Activated CD8-positive, alpha-beta T cell treated with anti-CD3 and anti-CD28 coated beads for 36 hours (primary cell): Measurements from ENCODE around the gene IFNAR2. TPM values are rescaled to one million over a fixed set of nuclear protein-coding genes. Genes with fewer than 3 reads are reported as not detected.

ENCODE experiments used
- ATAC-seq: fragments of 200-7000 bp; cut with Tn5 transposase; one replicate; pipeline ENCODE4 v1.10.0; 2021; ENCODE audit warnings: mild to moderate bottlenecking, moderate library complexity
- CTCF ChIA-PET: fragments of 350-600 bp; sonication (Branson Sonifier 250); formaldehyde crosslinking; loops from one replicate; lab custom pipeline; 2021; ENCODE audit warnings: antibody characterized with exemption; lab: Charles Lee
- POLR2A ChIA-PET: fragments of 350-600 bp; sonication (Branson Sonifier 250); formaldehyde crosslinking; loops from one replicate; lab custom pipeline; 2021; ENCODE audit warnings: antibody characterized with exemption; lab: Charles Lee
- DNase-seq: peaks from one replicate; pipeline ENCODE4 v3.0.0-alpha.2; 2020
- H3K27ac Mint-ChIP-seq: one replicate; pipeline ENCODE4 v1.8.0; 2021; ENCODE audit warnings: mild to moderate bottlenecking, mixed read lengths
- H3K27me3 Mint-ChIP-seq: one replicate; pipeline ENCODE4 v1.8.0; 2021; ENCODE audit warnings: mixed read lengths
- H3K36me3 Mint-ChIP-seq: one replicate; pipeline ENCODE4 v1.8.0; 2021; ENCODE audit warnings: low read depth, mixed read lengths
- H3K4me1 Mint-ChIP-seq: one replicate; pipeline ENCODE4 v1.8.0; 2021; ENCODE audit warnings: low read depth, mixed read lengths
- H3K4me3 Mint-ChIP-seq: one replicate; pipeline ENCODE4 v1.8.0; 2021; ENCODE audit warnings: mild to moderate bottlenecking, moderate library complexity, mixed read lengths
- H3K9me3 Mint-ChIP-seq: one replicate; pipeline ENCODE4 v1.8.0; 2021; ENCODE audit warnings: mixed read lengths
- intact Hi-C: fragments of 100-400 bp; cut with micrococcal nuclease; formaldehyde crosslinking; loops from one replicate; pipeline ENCODE4 v1.10.0; 2022
- total RNA-seq, 2 experiments: library from RNA; stranded (reverse); gene quantifications; one replicate each; pipeline ENCODE4 v1.2.3, GENCODE V29; 2021
- TF ChIP-seq, protein P1 (sequence below): fragments of 200-600 bp; IDR thresholded peaks from one replicate; pipeline ENCODE4 v1.8.0; 2022; ENCODE audit warnings: antibody characterized with exemption, mild to moderate bottlenecking

The IFNAR2 gene
- total RNA-seq, result 10 to 100 TPM; 34.3 to 38.6 TPM

DNA sequence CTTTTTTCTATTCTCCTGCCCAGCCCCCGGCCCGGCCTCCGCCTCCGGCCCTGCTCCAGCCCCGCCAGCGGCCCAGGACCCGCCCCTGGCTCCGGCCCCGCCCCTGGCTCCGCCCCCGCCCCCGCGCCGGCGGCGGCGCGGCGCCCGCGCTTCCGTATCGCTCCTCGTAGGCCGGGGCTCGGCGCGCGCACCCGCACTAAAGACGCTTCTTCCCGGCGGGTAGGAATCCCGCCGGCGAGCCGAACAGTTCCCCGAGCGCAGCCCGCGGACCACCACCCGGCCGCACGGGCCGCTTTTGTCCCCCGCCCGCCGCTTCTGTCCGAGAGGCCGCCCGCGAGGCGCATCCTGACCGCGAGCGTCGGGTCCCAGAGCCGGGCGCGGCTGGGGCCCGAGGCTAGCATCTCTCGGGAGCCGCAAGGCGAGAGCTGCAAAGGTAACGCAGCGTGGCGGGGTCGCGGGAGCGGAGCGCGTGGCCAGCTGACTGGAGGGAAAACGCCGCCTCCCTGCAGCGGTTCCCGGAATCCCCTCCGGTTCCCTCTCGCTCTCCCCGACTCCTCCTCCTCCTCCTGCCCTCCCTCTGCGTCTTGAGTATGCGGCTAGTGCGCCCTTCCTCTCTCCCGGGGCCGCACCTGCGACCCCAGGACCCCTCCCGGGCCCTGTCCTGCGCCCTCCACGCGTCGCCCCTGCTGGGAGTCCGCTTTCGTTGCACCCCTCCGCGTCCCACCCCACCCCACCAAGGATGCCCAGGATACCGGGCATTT, at the start of gene IFNAR2:
Gene IFNAR2 (plus strand): TSS at position 155 of the 761 bp plus-strand sequence. CDS start 11,985 bp downstream, outside the sequence.
- peak; percentile 71 for DNase-seq
- peak within 1 kb of the TSS; percentile 90 for H3K27ac Mint-ChIP-seq
- ChIA-PET POLR2A (interaction anchor here (1.1 to 1.3 kb wide), 3 partner anchors 8 to 32 kb away, joined by 3 to 4 read pairs (median 3); no protein-coding TSS in a partner anchor), CTCF (interaction anchor here (1.1 kb wide), 1 partner anchor 215 kb away, joined by 3 read pairs; no protein-coding TSS in a partner anchor)
- H3K4me3 Mint-ChIP-seq, result peak within 1 kb of the TSS; percentile 87
- TF ChIP-seq, protein P1, sequence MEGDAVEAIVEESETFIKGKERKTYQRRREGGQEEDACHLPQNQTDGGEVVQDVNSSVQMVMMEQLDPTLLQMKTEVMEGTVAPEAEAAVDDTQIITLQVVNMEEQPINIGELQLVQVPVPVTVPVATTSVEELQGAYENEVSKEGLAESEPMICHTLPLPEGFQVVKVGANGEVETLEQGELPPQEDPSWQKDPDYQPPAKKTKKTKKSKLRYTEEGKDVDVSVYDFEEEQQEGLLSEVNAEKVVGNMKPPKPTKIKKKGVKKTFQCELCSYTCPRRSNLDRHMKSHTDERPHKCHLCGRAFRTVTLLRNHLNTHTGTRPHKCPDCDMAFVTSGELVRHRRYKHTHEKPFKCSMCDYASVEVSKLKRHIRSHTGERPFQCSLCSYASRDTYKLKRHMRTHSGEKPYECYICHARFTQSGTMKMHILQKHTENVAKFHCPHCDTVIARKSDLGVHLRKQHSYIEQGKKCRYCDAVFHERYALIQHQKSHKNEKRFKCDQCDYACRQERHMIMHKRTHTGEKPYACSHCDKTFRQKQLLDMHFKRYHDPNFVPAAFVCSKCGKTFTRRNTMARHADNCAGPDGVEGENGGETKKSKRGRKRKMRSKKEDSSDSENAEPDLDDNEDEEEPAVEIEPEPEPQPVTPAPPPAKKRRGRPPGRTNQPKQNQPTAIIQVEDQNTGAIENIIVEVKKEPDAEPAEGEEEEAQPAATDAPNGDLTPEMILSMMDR, result no peak
- peaks cover 49% of the 10 kb centered on the region for H3K4me1 Mint-ChIP-seq
- ATAC-seq, result peak; percentile 76
- no peaks in the 10 kb centered on the region for H3K27me3 Mint-ChIP-seq
- no peaks in the 10 kb centered on the region for H3K9me3 Mint-ChIP-seq
- intact Hi-C loops, result no loop called here
- peaks cover 23% of the 10 kb centered on the region for H3K36me3 Mint-ChIP-seq

DNA sequence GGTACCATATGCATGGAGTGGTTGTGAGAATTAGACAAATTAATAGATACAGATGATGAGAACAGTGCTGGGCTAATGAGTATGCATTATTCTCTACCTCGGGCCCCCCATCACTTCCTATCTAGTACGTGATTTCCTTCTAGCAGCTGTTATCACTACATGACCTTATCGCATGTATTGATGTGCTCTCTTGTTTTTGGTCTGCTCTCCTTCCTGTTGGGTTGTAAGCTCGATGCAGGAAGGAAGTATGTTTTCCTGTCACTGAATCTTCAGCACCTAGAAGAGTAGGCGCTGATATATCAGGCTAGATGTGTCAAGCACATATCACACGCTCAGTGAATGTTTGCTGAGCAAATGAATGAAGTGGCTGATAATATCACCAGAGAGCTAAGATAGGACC, 43.9 kb upstream of the IFNAR2 start:
- Mint-ChIP-seq H3K9me3 (peaks cover 2% of the 10 kb centered on the region), H3K27me3 (no peaks in the 10 kb centered on the region), H3K4me3 (peak overlapping the region; percentile 7), H3K27ac (peak overlapping the region; percentile 83), H3K4me1 (peaks cover 19% of the 10 kb centered on the region), H3K36me3 (no peaks in the 10 kb centered on the region)
- CTCF ChIA-PET, result interaction anchor here (0.7 to 1.9 kb wide), 7 partner anchors 11 to 529 kb away, joined by 3 to 14 read pairs (median 3); no protein-coding TSS in a partner anchor
- POLR2A ChIA-PET, result no interaction called here
- intact Hi-C loops, result no loop called here
- ATAC-seq (peak; percentile 90), DNase-seq (peak; percentile 31)
- TF ChIP-seq, protein P1, result no peak

DNA sequence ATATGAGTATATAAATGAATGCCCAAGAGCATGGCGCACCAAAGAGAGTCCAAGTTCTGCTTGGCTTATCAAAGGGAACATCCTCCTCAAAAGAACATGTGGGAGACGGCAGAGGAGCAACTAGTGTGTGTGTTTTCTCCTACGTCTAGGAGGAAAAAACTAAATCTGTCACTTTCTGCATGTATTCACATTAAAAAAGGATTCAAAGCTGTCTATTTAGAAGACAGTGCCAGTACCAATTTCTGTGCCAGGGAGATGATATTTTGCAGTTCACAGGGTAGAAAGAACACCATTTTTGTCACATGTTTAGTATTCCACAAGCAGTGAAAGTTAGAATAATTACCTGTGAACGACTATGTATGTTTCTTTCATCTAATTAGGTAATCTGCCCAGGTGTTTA, 42.5 kb upstream of the IFNAR2 start:
- no peak overlapping the region for H3K4me3 Mint-ChIP-seq
- peaks cover 2% of the 10 kb centered on the region for H3K9me3 Mint-ChIP-seq
- intact Hi-C loops, result no loop called here
- no peaks in the 10 kb centered on the region for H3K36me3 Mint-ChIP-seq
- ATAC-seq, result no peak
- ChIA-PET CTCF (interaction anchor here (0.6 to 1.0 kb wide), 2 partner anchors 10 to 183 kb away, joined by 3 read pairs; no protein-coding TSS in a partner anchor), POLR2A (no interaction called here)
- no peak for DNase-seq
- no peak overlapping the region for H3K27ac Mint-ChIP-seq
- TF ChIP-seq, protein P1, result no peak
- no peaks in the 10 kb centered on the region for H3K27me3 Mint-ChIP-seq
- peaks cover 19% of the 10 kb centered on the region for H3K4me1 Mint-ChIP-seq

DNA sequence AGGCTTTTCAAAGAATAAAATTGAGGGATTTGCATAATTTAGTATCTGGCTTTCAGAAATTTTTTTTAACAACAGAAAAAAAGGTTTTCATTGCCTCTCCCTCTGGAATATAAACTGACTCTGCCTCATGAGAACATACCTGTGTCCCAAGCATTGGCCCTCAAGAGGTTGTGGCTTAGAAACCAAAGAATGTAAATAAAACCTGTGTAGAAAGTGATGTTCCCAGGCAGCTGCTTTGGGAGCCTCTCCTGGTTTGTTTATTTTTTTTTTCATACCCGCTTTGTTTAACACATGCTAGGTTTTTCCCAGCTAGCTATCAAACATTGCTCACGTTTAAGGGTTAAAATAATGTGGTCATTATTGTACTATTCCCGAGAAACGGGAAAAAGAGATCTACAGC, 40.5 kb upstream of the IFNAR2 start:
- ATAC-seq (no peak), DNase-seq (no peak)
- Mint-ChIP-seq H3K27me3 (no peaks in the 10 kb centered on the region), H3K9me3 (peaks cover 2% of the 10 kb centered on the region), H3K36me3 (no peaks in the 10 kb centered on the region), H3K27ac (no peak overlapping the region), H3K4me3 (no peak overlapping the region), H3K4me1 (peaks cover 19% of the 10 kb centered on the region)
- intact Hi-C loops, result no loop called here
- POLR2A ChIA-PET, result no interaction called here
- CTCF ChIA-PET, result interaction anchor here (0.8 to 2.0 kb wide), 3 partner anchors 9 to 171 kb away, joined by 3 to 10 read pairs (median 6); no protein-coding TSS in a partner anchor
- TF ChIP-seq, protein P1, result no peak

DNA sequence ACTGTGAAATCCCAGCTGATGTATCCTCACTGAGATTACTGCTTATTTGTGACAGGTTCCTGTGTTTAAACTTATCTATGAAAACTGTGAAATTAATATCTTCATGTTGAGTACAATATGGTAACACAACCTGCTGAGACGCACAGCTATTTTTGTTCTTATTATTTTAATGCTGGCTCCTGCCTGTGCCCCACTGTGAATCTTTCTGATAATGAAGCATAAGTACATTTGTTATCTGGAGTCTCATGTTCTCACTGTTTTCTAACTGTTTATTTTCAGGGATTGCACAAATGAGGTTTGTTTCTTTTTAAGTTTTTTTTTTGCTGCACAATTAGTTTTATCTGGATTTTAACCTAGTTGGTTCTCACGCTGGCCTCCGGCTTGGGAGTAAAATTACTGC, 39.9 kb upstream of the IFNAR2 start:
- POLR2A ChIA-PET, result no interaction called here
- Mint-ChIP-seq H3K27me3 (no peaks in the 10 kb centered on the region), H3K36me3 (no peaks in the 10 kb centered on the region), H3K4me3 (no peak overlapping the region), H3K9me3 (peaks cover 2% of the 10 kb centered on the region), H3K4me1 (peaks cover 19% of the 10 kb centered on the region), H3K27ac (no peak overlapping the region)
- no peak for DNase-seq
- TF ChIP-seq, protein P1, result no peak
- CTCF ChIA-PET, result interaction anchor here (0.7 to 2.0 kb wide), 4 partner anchors 8 to 249 kb away, joined by 3 to 10 read pairs (median 4); no protein-coding TSS in a partner anchor
- intact Hi-C loops, result no loop called here
- no peak for ATAC-seq
